GM23338 (cell line): ENCODE data around the gene WWOX. TPM values are rescaled to one million over a fixed set of nuclear protein-coding genes. Genes with fewer than 3 reads are reported as not detected.

Source experiments
- ATAC-seq: fragments of 200-7000 bp; cut with Tn5 transposase; 3 replicates; pipeline ENCODE4 v1.9.1; 2020
- DNase-seq: peaks from one replicate; pipeline ENCODE4 v3.0.0-alpha.2; 2015; ENCODE audit warnings: low spot score
- H2AFZ ChIP-seq: fragments of 200-600 bp; sonication (generic); 2 replicates; pipeline ENCODE4 v1.8.0; 2016; ENCODE audit warnings: antibody characterized with exemption, mild to moderate bottlenecking, moderate library complexity
- H3F3A ChIP-seq: fragments of 200-600 bp; sonication (generic); replicated peaks from 2 replicates; pipeline ENCODE4 v1.8.0; 2017; ENCODE audit warnings: antibody characterized with exemption, mixed run types, low read depth
- H3K27ac ChIP-seq: fragments of 200-600 bp; sonication (generic); 2 replicates; pipeline ENCODE4 v1.6.1; 2016; ENCODE audit warnings: low read depth
- H3K27me3 ChIP-seq: fragments of 200-600 bp; sonication (generic); 2 replicates; pipeline ENCODE4 v1.8.0; 2016; ENCODE audit warnings: mild to moderate bottlenecking, mixed run types, moderate library complexity; ENCODE audit not compliant: insufficient read depth
- H3K36me3 ChIP-seq: fragments of 200-600 bp; sonication (generic); 2 replicates; pipeline ENCODE4 v1.8.0; 2016; ENCODE audit warnings: mild to moderate bottlenecking; ENCODE audit not compliant: insufficient read depth
- H3K4me1 ChIP-seq: fragments of 200-600 bp; sonication (generic); 2 replicates; pipeline ENCODE4 v1.8.0; 2016; ENCODE audit warnings: mild to moderate bottlenecking, moderate library complexity; ENCODE audit not compliant: insufficient read depth
- H3K4me2 ChIP-seq: fragments of 200-600 bp; sonication (generic); 2 replicates; pipeline ENCODE4 v1.7.1; 2017; ENCODE audit warnings: mixed run types
- H3K4me3 ChIP-seq: fragments of 200-600 bp; sonication (generic); 2 replicates; pipeline ENCODE4 v1.6.1; 2016; ENCODE audit warnings: mixed run types
- H3K79me2 ChIP-seq: fragments of 200-600 bp; sonication (generic); replicated peaks from 2 replicates; pipeline ENCODE4 v1.8.0; 2017; ENCODE audit warnings: mild to moderate bottlenecking; ENCODE audit not compliant: insufficient read depth
- H3K9me2 ChIP-seq: fragments of 200-600 bp; sonication (generic); 2 replicates; pipeline ENCODE4 v1.8.0; 2017; ENCODE audit not compliant: insufficient read depth
- H4K20me1 ChIP-seq: fragments of 200-600 bp; sonication (generic); replicated peaks from 2 replicates; pipeline ENCODE4 v1.8.0; 2017; ENCODE audit warnings: mild to moderate bottlenecking; ENCODE audit not compliant: insufficient read depth
- H3K27ac Mint-ChIP-seq: 2 replicates; pipeline ENCODE4 v1.8.0; 2020; ENCODE audit warnings: inconsistent platforms, mild to moderate bottlenecking, moderate library complexity, mixed read lengths
- H3K27me3 Mint-ChIP-seq: 3 replicates; pipeline ENCODE4 v1.8.0; 2022; ENCODE audit warnings: low read depth, mild to moderate bottlenecking, moderate library complexity, mixed read lengths, inconsistent platforms; ENCODE audit not compliant: insufficient read depth, poor library complexity
- H3K36me3 Mint-ChIP-seq: 3 replicates; pipeline ENCODE4 v1.8.0; 2021; ENCODE audit warnings: low read depth, mild to moderate bottlenecking, inconsistent platforms, moderate library complexity, mixed read lengths
- H3K4me1 Mint-ChIP-seq: 3 replicates; pipeline ENCODE4 v1.8.0; 2020; ENCODE audit warnings: mild to moderate bottlenecking, inconsistent platforms, mixed read lengths
- H3K4me3 Mint-ChIP-seq: 3 replicates; pipeline ENCODE4 v1.8.0; 2021; ENCODE audit warnings: moderate library complexity, mild to moderate bottlenecking, inconsistent platforms, mixed read lengths
- H3K9me3 Mint-ChIP-seq: 3 replicates; pipeline ENCODE4 v1.8.0; 2020; ENCODE audit warnings: moderate library complexity, mild to moderate bottlenecking, inconsistent platforms, mixed read lengths
- CREB1 ChIP-seq: fragments of 250-450 bp; sonication (Bioruptor Pico); IDR thresholded peaks from 2 replicates; pipeline ENCODE4 v1.5.0; 2020; ENCODE audit warnings: low read depth, mild to moderate bottlenecking, moderate library complexity
- EZH2 ChIP-seq: fragments of 200-600 bp; sonication (generic); IDR thresholded peaks from one replicate; pipeline ENCODE4 v1.8.0; 2017; ENCODE audit warnings: antibody characterized with exemption, mild to moderate bottlenecking, low read depth; ENCODE audit not compliant: unreplicated experiment
- EZH2phosphoT487 ChIP-seq: fragments of 200-600 bp; sonication (generic); IDR thresholded peaks from one replicate; pipeline ENCODE4 v1.8.1; 2018; ENCODE audit warnings: antibody characterized with exemption; ENCODE audit not compliant: unreplicated experiment
- JUNB ChIP-seq: IDR thresholded peaks from one replicate; pipeline ENCODE4 v1.6.1; 2016; ENCODE audit warnings: antibody characterized with exemption; ENCODE audit not compliant: unreplicated experiment
- NANOG ChIP-seq: IDR thresholded peaks from 2 replicates; pipeline ENCODE4 v1.6.1; 2016; ENCODE audit warnings: antibody characterized with exemption, borderline replicate concordance
- POLR2AphosphoS5 ChIP-seq: IDR thresholded peaks from 2 replicates; pipeline ENCODE4 v1.6.1; 2016; ENCODE audit warnings: antibody characterized with exemption, low read depth
- STAT1 ChIP-seq: IDR thresholded peaks from one replicate; pipeline ENCODE4 v1.6.1; 2016; ENCODE audit warnings: antibody characterized with exemption; ENCODE audit not compliant: unreplicated experiment
- ZNF114 ChIP-seq: fragments of 250-450 bp; sonication (Bioruptor Pico); IDR thresholded peaks from 2 replicates; pipeline ENCODE4 v1.5.0; 2020; ENCODE audit warnings: mild to moderate bottlenecking, moderate library complexity
- ZNF331 ChIP-seq: fragments of 250-450 bp; sonication (Bioruptor Pico); IDR thresholded peaks from 2 replicates; pipeline ENCODE4 v1.5.0; 2020; ENCODE audit warnings: low read depth, mild to moderate bottlenecking, moderate library complexity
- polyA plus RNA-seq: library from polyadenylated mRNA; unstranded; fragments of >200 nt; fragmentation: Nextera tagmentation; extraction: Ambion mirVana; gene quantifications from 2 replicates; pipeline ENCODE4 v1.2.1, GENCODE V29; 2016
- total RNA-seq: library from RNA; depleted of rRNA; stranded (reverse); fragments of >200 nt; shearing (Covaris generic); gene quantifications from 2 replicates; pipeline ENCODE4 v1.2.3, GENCODE V29; 2014
- TF ChIP-seq, protein P1 (sequence below): fragments of 250-450 bp; sonication (Bioruptor Pico); IDR thresholded peaks from 2 replicates; pipeline ENCODE4 v1.5.0; 2020; ENCODE audit warnings: mild to moderate bottlenecking, moderate library complexity
- TF ChIP-seq, protein P2 (sequence below), 2 experiments: fragments of 200-600 bp in 1 of 2; sonication (generic) in 1 of 2; conservative IDR thresholded peaks; 2 replicates each; pipeline versions ENCODE4 v1.5.1 to v1.6.1; 2016 to 2017; ENCODE audit warnings: antibody characterized with exemption in 2 of 2, low read depth in 2 of 2, mild to moderate bottlenecking in 2 of 2, moderate library complexity in 1 of 2
- TF ChIP-seq, protein P3 (sequence below): IDR thresholded peaks from 2 replicates; pipeline ENCODE4 v1.6.1; 2016; ENCODE audit warnings: antibody characterized with exemption
- TF ChIP-seq, protein P4 (sequence below): IDR thresholded peaks from one replicate; pipeline ENCODE4 v1.6.1; 2018; ENCODE audit warnings: antibody characterized with exemption; ENCODE audit not compliant: unreplicated experiment

Gene WWOX
- total and polyA plus RNA-seq, 2 experiments from 2014 or later, result 10.0 to 19.3 TPM

DNA sequence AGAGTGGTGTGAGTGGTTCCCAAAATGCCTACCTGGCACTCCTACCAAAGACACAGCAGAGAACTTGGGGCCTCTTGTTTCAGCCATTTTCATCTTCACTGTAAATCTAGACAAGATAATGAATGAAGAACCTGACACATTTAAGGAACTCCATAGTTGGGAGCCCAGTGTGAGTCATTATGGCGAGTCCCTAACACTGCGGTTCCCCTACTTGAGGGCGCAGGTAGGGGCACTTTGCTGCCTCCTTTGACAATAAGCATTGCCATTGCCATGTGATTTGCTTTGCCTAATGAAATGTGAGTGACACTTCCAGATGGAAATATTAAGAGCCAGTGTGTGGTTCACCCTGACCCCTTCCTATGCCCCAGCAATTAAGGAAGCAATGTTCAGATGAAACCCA, 983.5 kb downstream of the WWOX start:
- Mint-ChIP-seq H3K27ac (no peak overlapping the region), H3K4me3 (no peak overlapping the region), H3K4me1 (peaks cover 7% of the 10 kb centered on the region), H3K9me3 (no peaks in the 10 kb centered on the region), H3K36me3 (no peaks in the 10 kb centered on the region), H3K27me3 (peaks cover 1% of the 10 kb centered on the region)
- TF ChIP-seq, protein P1, sequence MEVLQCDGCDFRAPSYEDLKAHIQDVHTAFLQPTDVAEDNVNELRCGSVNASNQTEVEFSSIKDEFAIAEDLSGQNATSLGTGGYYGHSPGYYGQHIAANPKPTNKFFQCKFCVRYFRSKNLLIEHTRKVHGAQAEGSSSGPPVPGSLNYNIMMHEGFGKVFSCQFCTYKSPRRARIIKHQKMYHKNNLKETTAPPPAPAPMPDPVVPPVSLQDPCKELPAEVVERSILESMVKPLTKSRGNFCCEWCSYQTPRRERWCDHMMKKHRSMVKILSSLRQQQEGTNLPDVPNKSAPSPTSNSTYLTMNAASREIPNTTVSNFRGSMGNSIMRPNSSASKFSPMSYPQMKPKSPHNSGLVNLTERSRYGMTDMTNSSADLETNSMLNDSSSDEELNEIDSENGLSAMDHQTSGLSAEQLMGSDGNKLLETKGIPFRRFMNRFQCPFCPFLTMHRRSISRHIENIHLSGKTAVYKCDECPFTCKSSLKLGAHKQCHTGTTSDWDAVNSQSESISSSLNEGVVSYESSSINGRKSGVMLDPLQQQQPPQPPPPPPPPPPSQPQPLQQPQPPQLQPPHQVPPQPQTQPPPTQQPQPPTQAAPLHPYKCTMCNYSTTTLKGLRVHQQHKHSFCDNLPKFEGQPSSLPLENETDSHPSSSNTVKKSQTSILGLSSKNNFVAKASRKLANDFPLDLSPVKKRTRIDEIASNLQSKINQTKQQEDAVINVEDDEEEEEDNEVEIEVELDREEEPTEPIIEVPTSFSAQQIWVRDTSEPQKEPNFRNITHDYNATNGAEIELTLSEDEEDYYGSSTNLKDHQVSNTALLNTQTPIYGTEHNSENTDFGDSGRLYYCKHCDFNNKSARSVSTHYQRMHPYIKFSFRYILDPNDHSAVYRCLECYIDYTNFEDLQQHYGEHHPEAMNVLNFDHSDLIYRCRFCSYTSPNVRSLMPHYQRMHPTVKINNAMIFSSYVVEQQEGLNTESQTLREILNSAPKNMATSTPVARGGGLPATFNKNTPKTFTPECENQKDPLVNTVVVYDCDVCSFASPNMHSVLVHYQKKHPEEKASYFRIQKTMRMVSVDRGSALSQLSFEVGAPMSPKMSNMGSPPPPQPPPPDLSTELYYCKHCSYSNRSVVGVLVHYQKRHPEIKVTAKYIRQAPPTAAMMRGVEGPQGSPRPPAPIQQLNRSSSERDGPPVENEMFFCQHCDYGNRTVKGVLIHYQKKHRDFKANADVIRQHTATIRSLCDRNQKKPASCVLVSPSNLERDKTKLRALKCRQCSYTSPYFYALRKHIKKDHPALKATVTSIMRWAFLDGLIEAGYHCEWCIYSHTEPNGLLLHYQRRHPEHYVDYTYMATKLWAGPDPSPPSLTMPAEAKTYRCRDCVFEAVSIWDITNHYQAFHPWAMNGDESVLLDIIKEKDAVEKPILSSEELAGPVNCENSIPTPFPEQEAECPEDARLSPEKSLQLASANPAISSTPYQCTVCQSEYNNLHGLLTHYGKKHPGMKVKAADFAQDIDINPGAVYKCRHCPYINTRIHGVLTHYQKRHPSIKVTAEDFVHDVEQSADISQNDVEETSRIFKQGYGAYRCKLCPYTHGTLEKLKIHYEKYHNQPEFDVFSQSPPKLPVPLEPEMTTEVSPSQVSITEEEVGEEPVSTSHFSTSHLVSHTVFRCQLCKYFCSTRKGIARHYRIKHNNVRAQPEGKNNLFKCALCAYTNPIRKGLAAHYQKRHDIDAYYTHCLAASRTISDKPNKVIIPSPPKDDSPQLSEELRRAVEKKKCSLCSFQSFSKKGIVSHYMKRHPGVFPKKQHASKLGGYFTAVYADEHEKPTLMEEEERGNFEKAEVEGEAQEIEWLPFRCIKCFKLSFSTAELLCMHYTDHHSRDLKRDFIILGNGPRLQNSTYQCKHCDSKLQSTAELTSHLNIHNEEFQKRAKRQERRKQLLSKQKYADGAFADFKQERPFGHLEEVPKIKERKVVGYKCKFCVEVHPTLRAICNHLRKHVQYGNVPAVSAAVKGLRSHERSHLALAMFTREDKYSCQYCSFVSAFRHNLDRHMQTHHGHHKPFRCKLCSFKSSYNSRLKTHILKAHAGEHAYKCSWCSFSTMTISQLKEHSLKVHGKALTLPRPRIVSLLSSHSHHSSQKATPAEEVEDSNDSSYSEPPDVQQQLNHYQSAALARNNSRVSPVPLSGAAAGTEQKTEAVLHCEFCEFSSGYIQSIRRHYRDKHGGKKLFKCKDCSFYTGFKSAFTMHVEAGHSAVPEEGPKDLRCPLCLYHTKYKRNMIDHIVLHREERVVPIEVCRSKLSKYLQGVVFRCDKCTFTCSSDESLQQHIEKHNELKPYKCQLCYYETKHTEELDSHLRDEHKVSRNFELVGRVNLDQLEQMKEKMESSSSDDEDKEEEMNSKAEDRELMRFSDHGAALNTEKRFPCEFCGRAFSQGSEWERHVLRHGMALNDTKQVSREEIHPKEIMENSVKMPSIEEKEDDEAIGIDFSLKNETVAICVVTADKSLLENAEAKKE (CRISPR knock-in tag), result no peak
- TF ChIP-seq JUNB (no peak), EZH2phosphoT487 (no peak), ZNF331 (CRISPR knock-in tag) (no peak), STAT1 (no peak), ZNF114 (CRISPR knock-in tag) (no peak), POLR2AphosphoS5 (no peak), CREB1 (CRISPR knock-in tag) (no peak), NANOG (no peak), EZH2 (no peak)
- TF ChIP-seq, protein P2, sequence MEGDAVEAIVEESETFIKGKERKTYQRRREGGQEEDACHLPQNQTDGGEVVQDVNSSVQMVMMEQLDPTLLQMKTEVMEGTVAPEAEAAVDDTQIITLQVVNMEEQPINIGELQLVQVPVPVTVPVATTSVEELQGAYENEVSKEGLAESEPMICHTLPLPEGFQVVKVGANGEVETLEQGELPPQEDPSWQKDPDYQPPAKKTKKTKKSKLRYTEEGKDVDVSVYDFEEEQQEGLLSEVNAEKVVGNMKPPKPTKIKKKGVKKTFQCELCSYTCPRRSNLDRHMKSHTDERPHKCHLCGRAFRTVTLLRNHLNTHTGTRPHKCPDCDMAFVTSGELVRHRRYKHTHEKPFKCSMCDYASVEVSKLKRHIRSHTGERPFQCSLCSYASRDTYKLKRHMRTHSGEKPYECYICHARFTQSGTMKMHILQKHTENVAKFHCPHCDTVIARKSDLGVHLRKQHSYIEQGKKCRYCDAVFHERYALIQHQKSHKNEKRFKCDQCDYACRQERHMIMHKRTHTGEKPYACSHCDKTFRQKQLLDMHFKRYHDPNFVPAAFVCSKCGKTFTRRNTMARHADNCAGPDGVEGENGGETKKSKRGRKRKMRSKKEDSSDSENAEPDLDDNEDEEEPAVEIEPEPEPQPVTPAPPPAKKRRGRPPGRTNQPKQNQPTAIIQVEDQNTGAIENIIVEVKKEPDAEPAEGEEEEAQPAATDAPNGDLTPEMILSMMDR (conservative IDR thresholded peaks at IDR 0.05; ENCODE audit: low read depth in 2 of 2), result no peak
- TF ChIP-seq, protein P3, sequence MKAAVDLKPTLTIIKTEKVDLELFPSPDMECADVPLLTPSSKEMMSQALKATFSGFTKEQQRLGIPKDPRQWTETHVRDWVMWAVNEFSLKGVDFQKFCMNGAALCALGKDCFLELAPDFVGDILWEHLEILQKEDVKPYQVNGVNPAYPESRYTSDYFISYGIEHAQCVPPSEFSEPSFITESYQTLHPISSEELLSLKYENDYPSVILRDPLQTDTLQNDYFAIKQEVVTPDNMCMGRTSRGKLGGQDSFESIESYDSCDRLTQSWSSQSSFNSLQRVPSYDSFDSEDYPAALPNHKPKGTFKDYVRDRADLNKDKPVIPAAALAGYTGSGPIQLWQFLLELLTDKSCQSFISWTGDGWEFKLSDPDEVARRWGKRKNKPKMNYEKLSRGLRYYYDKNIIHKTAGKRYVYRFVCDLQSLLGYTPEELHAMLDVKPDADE, result no peak
- TF ChIP-seq, protein P4, sequence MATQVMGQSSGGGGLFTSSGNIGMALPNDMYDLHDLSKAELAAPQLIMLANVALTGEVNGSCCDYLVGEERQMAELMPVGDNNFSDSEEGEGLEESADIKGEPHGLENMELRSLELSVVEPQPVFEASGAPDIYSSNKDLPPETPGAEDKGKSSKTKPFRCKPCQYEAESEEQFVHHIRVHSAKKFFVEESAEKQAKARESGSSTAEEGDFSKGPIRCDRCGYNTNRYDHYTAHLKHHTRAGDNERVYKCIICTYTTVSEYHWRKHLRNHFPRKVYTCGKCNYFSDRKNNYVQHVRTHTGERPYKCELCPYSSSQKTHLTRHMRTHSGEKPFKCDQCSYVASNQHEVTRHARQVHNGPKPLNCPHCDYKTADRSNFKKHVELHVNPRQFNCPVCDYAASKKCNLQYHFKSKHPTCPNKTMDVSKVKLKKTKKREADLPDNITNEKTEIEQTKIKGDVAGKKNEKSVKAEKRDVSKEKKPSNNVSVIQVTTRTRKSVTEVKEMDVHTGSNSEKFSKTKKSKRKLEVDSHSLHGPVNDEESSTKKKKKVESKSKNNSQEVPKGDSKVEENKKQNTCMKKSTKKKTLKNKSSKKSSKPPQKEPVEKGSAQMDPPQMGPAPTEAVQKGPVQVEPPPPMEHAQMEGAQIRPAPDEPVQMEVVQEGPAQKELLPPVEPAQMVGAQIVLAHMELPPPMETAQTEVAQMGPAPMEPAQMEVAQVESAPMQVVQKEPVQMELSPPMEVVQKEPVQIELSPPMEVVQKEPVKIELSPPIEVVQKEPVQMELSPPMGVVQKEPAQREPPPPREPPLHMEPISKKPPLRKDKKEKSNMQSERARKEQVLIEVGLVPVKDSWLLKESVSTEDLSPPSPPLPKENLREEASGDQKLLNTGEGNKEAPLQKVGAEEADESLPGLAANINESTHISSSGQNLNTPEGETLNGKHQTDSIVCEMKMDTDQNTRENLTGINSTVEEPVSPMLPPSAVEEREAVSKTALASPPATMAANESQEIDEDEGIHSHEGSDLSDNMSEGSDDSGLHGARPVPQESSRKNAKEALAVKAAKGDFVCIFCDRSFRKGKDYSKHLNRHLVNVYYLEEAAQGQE, result no peak
- Histone ChIP-seq H3K9me2 (peaks cover 19% of the 10 kb centered on the region; the same call in 1 of the 2 replicates), H3K4me2 (no peak overlapping the region), H2AFZ (no peak overlapping the region), H3K36me3 (no peaks in the 10 kb centered on the region), H3K27me3 (no peaks in the 10 kb centered on the region), H3K27ac (no peak overlapping the region), H4K20me1 (no peaks in the 10 kb centered on the region), H3K79me2 (no peaks in the 10 kb centered on the region), H3K4me1 (no peaks in the 10 kb centered on the region), H3K4me3 (no peak overlapping the region), H3F3A (no peaks in the 10 kb centered on the region)
- ATAC-seq, result no peak
- DNase-seq, result no peak
